ENCODE measurements around the gene HS3ST4. TPM values are rescaled to one million over a fixed set of nuclear protein-coding genes. Genes with fewer than 3 reads are reported as not detected.

The HS3ST4 gene
- total RNA-seq, 6 experiments from 2014 or later = not detected

DNA sequence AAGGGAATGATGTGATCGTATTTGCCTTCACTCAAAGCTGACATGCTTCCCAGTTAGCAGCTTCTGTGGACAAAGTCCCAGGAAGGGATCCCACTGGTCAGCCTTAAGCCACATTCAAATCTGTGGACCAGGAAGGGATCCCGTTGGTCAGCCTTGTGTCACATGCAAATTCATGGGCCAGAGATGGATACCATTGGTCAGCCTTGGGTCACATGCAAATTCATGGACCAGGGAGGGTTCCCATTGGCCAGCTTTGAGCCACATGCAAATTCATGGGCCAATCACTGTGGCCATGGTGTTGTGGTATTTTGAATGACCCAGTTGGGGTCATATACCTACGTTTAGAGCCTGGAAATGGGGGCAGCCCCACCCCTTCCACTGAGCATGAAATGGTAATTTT lies 201.6 kb downstream of the HS3ST4 start:
- DNase-seq (no peak), ATAC-seq (no peak)
- Histone ChIP-seq H3K4me1 (no peaks in the 10 kb centered on the region), H3K9me3 (no peaks in the 10 kb centered on the region), H3K27me3 (no peaks in the 10 kb centered on the region), H3K36me3 (no peaks in the 10 kb centered on the region), H3K27ac (no peak overlapping the region), H3K4me3 (no peak overlapping the region)
- intact Hi-C loops (cut with DNase I) = no loop called here
- TF ChIP-seq POLR2A (IDR thresholded peaks at IDR 0.05) = no peak
- 42% methylated on average over 1 of the region's 3 CpGs for WGBS (ENCODE audit: insufficient coverage, low coverage, low lambda C conversion rate, missing lambda C conversion rate)

DNA sequence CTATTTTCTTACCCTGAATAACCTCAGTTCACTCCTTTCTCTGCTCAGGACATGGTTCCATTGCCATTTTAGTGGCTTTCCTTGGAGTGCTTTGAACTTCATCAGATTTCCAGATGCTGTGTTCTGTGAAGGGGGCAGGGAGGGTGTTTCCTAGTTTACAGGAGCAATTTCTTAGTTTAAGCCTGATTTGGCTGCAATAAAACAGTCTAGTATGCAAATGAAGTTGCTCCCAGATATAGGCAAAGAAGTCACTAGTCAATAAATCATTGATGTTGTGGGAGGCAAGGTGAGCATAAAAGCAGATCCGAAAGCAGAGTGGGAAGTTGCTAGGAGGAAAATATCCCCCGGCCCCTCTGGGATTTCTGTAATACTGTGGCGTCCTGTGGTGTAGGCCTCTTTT lies 202.3 kb downstream of the HS3ST4 start:
- no peak for TF ChIP-seq POLR2A (IDR thresholded peaks at IDR 0.05)
- TF ChIP-seq, protein P1, sequence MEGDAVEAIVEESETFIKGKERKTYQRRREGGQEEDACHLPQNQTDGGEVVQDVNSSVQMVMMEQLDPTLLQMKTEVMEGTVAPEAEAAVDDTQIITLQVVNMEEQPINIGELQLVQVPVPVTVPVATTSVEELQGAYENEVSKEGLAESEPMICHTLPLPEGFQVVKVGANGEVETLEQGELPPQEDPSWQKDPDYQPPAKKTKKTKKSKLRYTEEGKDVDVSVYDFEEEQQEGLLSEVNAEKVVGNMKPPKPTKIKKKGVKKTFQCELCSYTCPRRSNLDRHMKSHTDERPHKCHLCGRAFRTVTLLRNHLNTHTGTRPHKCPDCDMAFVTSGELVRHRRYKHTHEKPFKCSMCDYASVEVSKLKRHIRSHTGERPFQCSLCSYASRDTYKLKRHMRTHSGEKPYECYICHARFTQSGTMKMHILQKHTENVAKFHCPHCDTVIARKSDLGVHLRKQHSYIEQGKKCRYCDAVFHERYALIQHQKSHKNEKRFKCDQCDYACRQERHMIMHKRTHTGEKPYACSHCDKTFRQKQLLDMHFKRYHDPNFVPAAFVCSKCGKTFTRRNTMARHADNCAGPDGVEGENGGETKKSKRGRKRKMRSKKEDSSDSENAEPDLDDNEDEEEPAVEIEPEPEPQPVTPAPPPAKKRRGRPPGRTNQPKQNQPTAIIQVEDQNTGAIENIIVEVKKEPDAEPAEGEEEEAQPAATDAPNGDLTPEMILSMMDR (IDR thresholded peaks at IDR 0.05) = no peak
- WGBS (ENCODE audit: insufficient coverage, low coverage, low lambda C conversion rate, missing lambda C conversion rate) = 69% methylated on average over 3 of the region's 3 CpGs
- H3K27ac ChIP-seq = no peak overlapping the region
- H3K27me3 ChIP-seq = no peaks in the 10 kb centered on the region
- H3K4me1 ChIP-seq = no peaks in the 10 kb centered on the region
- DNase-seq (no peak), ATAC-seq (no peak)
- no peaks in the 10 kb centered on the region for H3K9me3 ChIP-seq
- intact Hi-C loops (cut with DNase I) = no loop called here
- H3K4me3 ChIP-seq = no peak overlapping the region
- no peaks in the 10 kb centered on the region for H3K36me3 ChIP-seq

DNA sequence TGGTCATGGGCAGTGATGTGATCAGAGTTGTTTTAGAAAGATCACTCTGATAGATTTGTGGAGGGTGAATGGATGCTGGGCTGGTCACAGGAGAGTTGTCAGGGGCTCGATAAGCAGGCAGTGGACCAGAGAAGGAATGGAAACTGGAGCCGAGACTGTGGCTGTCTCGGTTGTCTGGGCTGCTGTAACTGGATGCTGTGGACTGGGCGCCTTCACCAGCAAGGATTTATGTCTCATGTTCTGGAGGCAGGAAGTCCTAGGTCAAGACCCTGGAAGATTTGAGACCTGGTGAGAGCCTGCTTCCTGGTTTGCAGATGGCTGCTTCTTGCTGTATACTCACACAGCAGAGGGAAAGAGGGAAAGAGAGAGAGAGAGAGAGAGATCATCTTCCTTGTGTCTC lies 203.6 kb downstream of the HS3ST4 start:
- Histone ChIP-seq H3K4me3 (no peak overlapping the region), H3K27me3 (no peaks in the 10 kb centered on the region), H3K27ac (no peak overlapping the region), H3K4me1 (no peaks in the 10 kb centered on the region), H3K9me3 (no peaks in the 10 kb centered on the region), H3K36me3 (no peaks in the 10 kb centered on the region)
- intact Hi-C loops (cut with DNase I) = no loop called here
- DNase-seq = no peak
- ATAC-seq = no peak
- 5% methylated on average over 4 of the region's 4 CpGs for WGBS (ENCODE audit: insufficient coverage, low coverage, low lambda C conversion rate, missing lambda C conversion rate)
- TF ChIP-seq POLR2A (IDR thresholded peaks at IDR 0.05) = no peak
- TF ChIP-seq, protein P1 (IDR thresholded peaks at IDR 0.05) = no peak

GRCh38 chr16:25896411-25896810 lies 204.7 kb downstream of the HS3ST4 start:
- H3K27ac ChIP-seq = no peak overlapping the region
- no peak overlapping the region for H3K4me3 ChIP-seq
- DNase-seq (no peak), ATAC-seq (no peak)
- no peaks in the 10 kb centered on the region for H3K27me3 ChIP-seq
- H3K9me3 ChIP-seq = no peaks in the 10 kb centered on the region
- intact Hi-C loops (cut with DNase I) = no loop called here
- no peak for TF ChIP-seq POLR2A (IDR thresholded peaks at IDR 0.05)
- TF ChIP-seq, protein P1 (IDR thresholded peaks at IDR 0.05) = no peak
- H3K4me1 ChIP-seq = no peaks in the 10 kb centered on the region
- H3K36me3 ChIP-seq = no peaks in the 10 kb centered on the region
- 53% methylated on average over 5 of the region's 5 CpGs for WGBS (ENCODE audit: insufficient coverage, low coverage, low lambda C conversion rate, missing lambda C conversion rate)

DNA sequence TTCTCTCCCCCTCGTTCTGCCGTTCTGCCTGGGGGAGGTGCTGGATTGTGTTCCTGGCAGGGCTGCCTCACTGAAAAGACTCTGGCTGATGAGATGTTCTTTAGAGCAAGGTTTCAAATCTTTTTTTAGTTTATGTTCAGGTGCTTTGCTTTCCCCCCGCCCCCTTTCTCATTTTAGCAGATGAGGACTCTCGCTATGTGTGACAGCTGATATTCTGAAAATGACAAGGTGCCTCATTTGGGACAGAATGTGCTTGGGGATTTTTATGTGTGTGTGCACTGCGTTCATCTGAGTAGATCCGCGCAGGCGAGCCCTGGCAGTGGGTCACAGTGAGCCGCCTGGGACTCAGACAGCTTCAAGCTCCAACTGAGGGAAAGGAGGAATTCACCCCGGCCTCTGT lies 205.9 kb downstream of the HS3ST4 start:
- Histone ChIP-seq H3K27me3 (no peaks in the 10 kb centered on the region), H3K9me3 (no peaks in the 10 kb centered on the region), H3K4me3 (no peak overlapping the region), H3K4me1 (no peaks in the 10 kb centered on the region), H3K27ac (no peak overlapping the region), H3K36me3 (no peaks in the 10 kb centered on the region)
- DNase-seq = no peak
- TF ChIP-seq, protein P1 (IDR thresholded peaks at IDR 0.05) = no peak
- no peak for TF ChIP-seq POLR2A (IDR thresholded peaks at IDR 0.05)
- intact Hi-C loops (cut with DNase I) = no loop called here
- no peak for ATAC-seq
- WGBS (ENCODE audit: insufficient coverage, low coverage, low lambda C conversion rate, missing lambda C conversion rate) = 31% methylated on average over 3 of the region's 10 CpGs
